Measurements from ENCODE around the gene RPL38. TPM values are rescaled to one million over a fixed set of nuclear protein-coding genes. Genes with fewer than 3 reads are reported as not detected.

The RPL38 gene
- total and polyA plus RNA-seq, 2 donors (not counting 1 experiment from before 2014, with no cell fraction given): 1,185 to 3,018 TPM

DNA sequence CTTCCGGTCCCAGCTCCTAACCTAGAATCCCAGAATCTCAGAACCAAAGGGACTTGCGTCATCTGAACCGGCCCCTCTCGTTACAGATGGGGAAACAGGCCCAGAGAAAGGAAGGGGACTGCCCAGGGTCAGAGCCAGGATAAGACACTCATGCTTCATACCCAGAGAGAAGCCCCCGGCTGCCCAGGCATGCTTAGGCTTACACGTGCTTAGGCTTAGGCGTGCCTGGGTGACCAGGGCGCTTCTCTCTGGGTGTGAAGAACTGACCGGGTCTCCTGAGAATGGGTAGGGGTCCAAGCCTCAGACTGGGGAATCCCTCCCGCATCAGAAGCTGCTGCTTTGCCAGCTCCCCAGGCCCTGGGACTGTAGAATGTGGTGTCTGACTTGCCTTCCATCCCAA lies 40.6 kb downstream of the RPL38 start:
- Histone ChIP-seq H3K36me3 (ENCODE audit: control insufficient read depth, insufficient read depth, low read length) (no peaks in the 10 kb centered on the region), H3K79me2 (ENCODE audit: control insufficient read depth, insufficient read depth, low read length) (no peaks in the 10 kb centered on the region), H3K9me3 (ENCODE audit: control insufficient read depth, insufficient read depth, low read depth, low read length) (no peaks in the 10 kb centered on the region), H3K9ac (ENCODE audit: insufficient read depth, low read length) (no peak overlapping the region), H2AFZ (ENCODE audit: low read length) (no peak overlapping the region), H3K4me3 (replicated peaks in 1 of 4; ENCODE audit: control extremely low read depth in 1 of 4, insufficient read depth in 1 of 4, low read depth in 3 of 4, low read length in 4 of 4) (no peak overlapping the region), H3K27ac (ENCODE audit: insufficient read depth, low read length) (no peak overlapping the region), H3K4me2 (ENCODE audit: extremely low read depth, insufficient read depth, low read length) (no peak overlapping the region), H4K20me1 (ENCODE audit: control insufficient read depth, extremely low read depth, insufficient read depth, low read length) (no peaks in the 10 kb centered on the region), H3K4me1 (ENCODE audit: control insufficient read depth, extremely low read depth, insufficient read depth, low read length) (no peaks in the 10 kb centered on the region), H3K27me3 (ENCODE audit: control insufficient read depth, insufficient read depth, low read length) (no peaks in the 10 kb centered on the region)
- DNase-seq (ENCODE audit: low read depth in 2 of 2): no peak
- no peak for TF ChIP-seq EZH2 (IDR thresholded peaks at IDR 0.05; ENCODE audit: low read length, missing control alignments)
- TF ChIP-seq, protein P1, sequence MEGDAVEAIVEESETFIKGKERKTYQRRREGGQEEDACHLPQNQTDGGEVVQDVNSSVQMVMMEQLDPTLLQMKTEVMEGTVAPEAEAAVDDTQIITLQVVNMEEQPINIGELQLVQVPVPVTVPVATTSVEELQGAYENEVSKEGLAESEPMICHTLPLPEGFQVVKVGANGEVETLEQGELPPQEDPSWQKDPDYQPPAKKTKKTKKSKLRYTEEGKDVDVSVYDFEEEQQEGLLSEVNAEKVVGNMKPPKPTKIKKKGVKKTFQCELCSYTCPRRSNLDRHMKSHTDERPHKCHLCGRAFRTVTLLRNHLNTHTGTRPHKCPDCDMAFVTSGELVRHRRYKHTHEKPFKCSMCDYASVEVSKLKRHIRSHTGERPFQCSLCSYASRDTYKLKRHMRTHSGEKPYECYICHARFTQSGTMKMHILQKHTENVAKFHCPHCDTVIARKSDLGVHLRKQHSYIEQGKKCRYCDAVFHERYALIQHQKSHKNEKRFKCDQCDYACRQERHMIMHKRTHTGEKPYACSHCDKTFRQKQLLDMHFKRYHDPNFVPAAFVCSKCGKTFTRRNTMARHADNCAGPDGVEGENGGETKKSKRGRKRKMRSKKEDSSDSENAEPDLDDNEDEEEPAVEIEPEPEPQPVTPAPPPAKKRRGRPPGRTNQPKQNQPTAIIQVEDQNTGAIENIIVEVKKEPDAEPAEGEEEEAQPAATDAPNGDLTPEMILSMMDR (conservative IDR thresholded peaks at IDR 0.05 in 1 of 2, IDR thresholded peaks at IDR 0.05 in 1 of 2; ENCODE audit: low read depth in 1 of 2, low read length in 2 of 2): no peak

DNA sequence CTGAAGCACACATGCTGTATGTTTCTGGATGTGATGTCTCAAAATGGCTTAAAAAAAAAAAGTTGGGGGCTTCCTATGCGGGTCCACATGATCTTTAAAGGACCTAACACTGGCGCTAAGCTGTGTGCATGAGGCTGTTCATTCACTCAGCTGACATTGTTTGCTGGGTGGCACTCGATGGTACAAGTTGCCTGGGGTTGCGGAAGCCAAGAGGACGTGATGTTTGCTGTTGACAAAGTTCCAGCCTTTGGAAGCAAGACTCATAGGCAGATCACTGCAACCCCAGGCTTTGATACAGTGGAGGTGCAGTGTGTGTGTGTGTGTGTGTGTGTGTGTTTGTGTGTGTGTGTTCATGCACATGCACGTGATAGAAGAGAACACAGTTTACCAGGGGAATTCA lies 41.1 kb downstream of the RPL38 start:
- H3K4me3 ChIP-seq (replicated peaks in 1 of 4; ENCODE audit: control extremely low read depth in 1 of 4, insufficient read depth in 1 of 4, low read depth in 3 of 4, low read length in 4 of 4): no peak overlapping the region
- no peaks in the 10 kb centered on the region for H3K27me3 ChIP-seq (ENCODE audit: control insufficient read depth, insufficient read depth, low read length)
- no peaks in the 10 kb centered on the region for H3K36me3 ChIP-seq (ENCODE audit: control insufficient read depth, insufficient read depth, low read length)
- TF ChIP-seq EZH2 (IDR thresholded peaks at IDR 0.05; ENCODE audit: low read length, missing control alignments): no peak
- TF ChIP-seq, protein P1 (conservative IDR thresholded peaks at IDR 0.05 in 1 of 2, IDR thresholded peaks at IDR 0.05 in 1 of 2; ENCODE audit: low read depth in 1 of 2, low read length in 2 of 2): no peak
- H3K9ac ChIP-seq (ENCODE audit: insufficient read depth, low read length): no peak overlapping the region
- no peak for DNase-seq (ENCODE audit: low read depth in 2 of 2)
- no peaks in the 10 kb centered on the region for H4K20me1 ChIP-seq (ENCODE audit: control insufficient read depth, extremely low read depth, insufficient read depth, low read length)
- H2AFZ ChIP-seq (ENCODE audit: low read length): no peak overlapping the region
- H3K27ac ChIP-seq (ENCODE audit: insufficient read depth, low read length): no peak overlapping the region
- no peaks in the 10 kb centered on the region for H3K79me2 ChIP-seq (ENCODE audit: control insufficient read depth, insufficient read depth, low read length)
- H3K9me3 ChIP-seq (ENCODE audit: control insufficient read depth, insufficient read depth, low read depth, low read length): no peaks in the 10 kb centered on the region
- no peaks in the 10 kb centered on the region for H3K4me1 ChIP-seq (ENCODE audit: control insufficient read depth, extremely low read depth, insufficient read depth, low read length)
- H3K4me2 ChIP-seq (ENCODE audit: extremely low read depth, insufficient read depth, low read length): no peak overlapping the region

DNA sequence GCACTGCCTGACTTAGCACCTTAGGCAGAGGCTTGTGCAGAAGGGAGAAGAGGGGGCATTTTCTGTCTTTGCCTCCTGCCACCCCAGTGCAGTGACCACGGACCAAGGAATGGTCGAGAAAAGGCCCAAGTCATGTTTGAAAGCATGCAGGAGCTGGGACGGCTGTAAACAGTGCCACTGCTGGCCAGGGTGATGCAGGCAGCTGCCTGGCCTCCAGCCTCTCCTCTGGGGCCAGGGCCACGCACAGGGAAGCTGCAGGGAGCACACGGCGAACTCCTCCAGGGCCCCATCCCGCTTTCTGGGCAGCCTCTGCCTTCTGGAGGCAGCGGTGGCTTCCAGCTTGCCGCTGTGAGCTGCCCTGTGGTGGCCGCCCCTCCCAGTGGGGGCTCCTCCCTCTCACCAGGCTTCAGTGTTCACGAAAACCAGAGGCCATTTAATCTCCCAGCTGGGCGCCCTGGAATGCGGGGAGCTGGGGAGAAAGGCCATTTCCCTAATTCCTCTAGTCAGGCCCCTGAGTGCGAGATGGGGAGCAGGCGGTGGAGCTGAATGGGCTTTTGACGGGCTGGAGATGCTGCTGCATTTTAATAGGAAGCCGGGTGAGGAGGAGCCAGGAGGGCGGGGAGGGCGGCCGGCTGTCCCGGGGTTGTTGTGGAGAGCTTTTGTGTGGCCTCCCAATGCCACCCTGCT lies 41.8 kb downstream of the RPL38 start:
- H2AFZ ChIP-seq (ENCODE audit: low read length): no peak overlapping the region
- no peaks in the 10 kb centered on the region for H3K9me3 ChIP-seq (ENCODE audit: control insufficient read depth, insufficient read depth, low read depth, low read length)
- H3K79me2 ChIP-seq (ENCODE audit: control insufficient read depth, insufficient read depth, low read length): no peaks in the 10 kb centered on the region
- H3K4me1 ChIP-seq (ENCODE audit: control insufficient read depth, extremely low read depth, insufficient read depth, low read length): no peaks in the 10 kb centered on the region
- no peaks in the 10 kb centered on the region for H3K36me3 ChIP-seq (ENCODE audit: control insufficient read depth, insufficient read depth, low read length)
- H3K27me3 ChIP-seq (ENCODE audit: control insufficient read depth, insufficient read depth, low read length): no peaks in the 10 kb centered on the region
- no peak overlapping the region for H3K9ac ChIP-seq (ENCODE audit: insufficient read depth, low read length)
- no peak for DNase-seq (ENCODE audit: low read depth in 2 of 2)
- no peak overlapping the region for H3K4me3 ChIP-seq (replicated peaks in 1 of 4; ENCODE audit: control extremely low read depth in 1 of 4, insufficient read depth in 1 of 4, low read depth in 3 of 4, low read length in 4 of 4)
- TF ChIP-seq, protein P1 (conservative IDR thresholded peaks at IDR 0.05 in 1 of 2, IDR thresholded peaks at IDR 0.05 in 1 of 2; ENCODE audit: low read depth in 1 of 2, low read length in 2 of 2): no peak
- H3K27ac ChIP-seq (ENCODE audit: insufficient read depth, low read length): no peak overlapping the region
- no peak overlapping the region for H3K4me2 ChIP-seq (ENCODE audit: extremely low read depth, insufficient read depth, low read length)
- H4K20me1 ChIP-seq (ENCODE audit: control insufficient read depth, extremely low read depth, insufficient read depth, low read length): no peaks in the 10 kb centered on the region
